GM21619 (cell line): ENCODE measurements around the gene SRMS.
"Not testable (repeated sequence)": the region's sequence is repeated elsewhere in the genome, so short reads cannot be mapped to it uniquely, and the experiment has no call there.

ENCODE experiments used
- ATAC-seq: cut with Tn5 transposase; IDR thresholded peaks from one replicate; pipeline ENCODE4 v1.9.1; 2021; ENCODE audit not compliant: unreplicated experiment

Gene SRMS

DNA sequence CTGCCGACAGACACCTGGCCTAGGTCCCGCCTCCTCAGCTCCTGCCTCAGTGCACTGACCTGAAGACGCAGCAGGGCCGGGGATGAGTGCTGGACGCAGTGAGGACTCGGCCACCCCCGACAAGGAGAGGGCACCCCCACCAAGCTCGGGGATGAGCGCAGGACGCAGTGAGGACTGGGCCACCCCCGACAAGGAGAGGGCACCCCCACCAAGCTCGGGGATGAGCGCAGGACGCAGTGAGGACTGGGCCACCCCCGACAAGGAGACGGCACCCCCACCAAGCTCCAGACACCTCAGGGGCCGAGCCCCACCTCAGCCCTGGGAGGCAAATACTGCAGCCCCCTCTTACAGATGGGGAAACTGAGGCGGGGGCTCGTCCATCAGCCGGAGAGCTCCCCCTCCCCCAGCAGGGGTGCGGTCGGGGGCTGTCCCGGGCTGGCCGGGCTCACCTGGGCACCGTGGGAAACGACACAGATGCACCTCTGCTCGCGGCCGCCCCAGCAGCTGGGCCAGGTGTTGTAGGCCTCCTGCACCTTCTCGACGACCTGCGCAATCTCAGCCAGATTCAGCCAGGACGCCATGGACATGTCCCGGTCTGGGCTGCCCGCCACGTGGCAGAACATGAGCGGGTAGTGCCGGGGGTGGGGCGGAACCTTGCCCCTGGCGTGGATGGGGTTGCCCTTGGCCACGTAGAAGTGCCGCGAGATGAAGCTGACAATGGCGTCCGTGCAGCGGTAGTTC is 19.0 kb upstream of the SRMS start:
- no peak for ATAC-seq

DNA sequence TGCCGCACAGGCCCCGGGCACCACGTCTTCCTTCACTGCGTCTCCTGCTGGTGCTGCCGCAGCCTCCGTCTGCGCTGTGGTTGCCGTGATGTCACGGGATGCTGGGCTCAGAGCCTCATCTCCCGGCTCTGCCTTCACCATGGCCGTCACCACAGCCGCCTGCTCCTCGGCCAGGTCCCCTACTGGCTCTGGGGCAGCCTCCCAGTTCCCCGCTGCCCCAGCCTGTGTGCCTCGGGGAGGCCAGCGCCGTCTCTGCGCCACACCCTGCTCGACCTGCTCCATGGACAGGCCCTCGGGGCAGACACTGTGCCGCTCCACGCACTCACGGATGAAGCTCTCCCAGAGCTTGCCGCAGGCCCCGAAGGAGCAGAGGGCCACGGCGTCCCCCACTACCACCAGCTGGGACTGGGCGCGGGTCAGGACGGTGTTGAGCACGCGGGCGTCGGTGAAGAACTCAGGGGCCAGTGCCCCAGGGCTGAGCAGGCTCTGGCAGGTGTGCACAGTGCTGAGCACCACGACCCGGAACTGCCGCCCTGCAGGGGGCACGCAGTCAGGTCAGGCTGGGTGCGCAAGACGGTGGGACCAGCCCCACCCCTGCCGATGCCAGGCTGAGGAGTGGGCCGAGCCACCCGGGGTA is 18.3 kb upstream of the SRMS start:
- no peak for ATAC-seq

DNA sequence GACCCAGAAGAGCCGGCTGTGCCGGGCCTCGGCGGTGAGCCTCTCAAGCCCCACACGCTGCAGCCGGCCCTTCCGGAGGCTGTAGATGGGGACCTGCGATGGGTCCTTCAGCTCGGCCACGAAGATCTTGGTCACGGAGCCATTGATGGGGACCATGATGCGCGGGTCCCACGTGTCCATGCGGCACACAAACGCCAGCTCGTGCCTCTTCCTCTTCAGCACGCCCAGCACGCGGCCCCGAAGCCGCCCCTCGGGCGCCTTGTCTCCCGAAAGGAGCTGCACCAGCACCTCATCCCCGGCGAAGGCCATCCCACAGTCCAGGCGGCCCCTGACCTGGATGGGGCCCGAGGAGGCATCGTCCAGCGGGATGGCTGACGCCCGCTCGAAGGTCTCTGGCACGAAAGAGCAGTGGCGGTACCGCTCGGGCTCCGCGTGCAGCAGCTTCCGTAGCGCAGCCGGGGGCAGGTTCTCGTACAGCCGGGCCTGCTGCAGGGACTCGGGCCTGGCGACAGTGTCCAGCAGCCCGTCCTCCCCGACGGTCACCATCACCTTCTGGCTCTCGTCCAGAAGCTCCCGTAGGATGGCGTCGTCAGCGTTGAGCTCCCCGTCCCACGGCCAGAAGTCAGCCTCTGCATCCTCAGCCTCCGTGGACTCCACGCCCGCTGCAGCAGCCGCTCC is 17.6 kb upstream of the SRMS start:
- ATAC-seq, result no peak

DNA sequence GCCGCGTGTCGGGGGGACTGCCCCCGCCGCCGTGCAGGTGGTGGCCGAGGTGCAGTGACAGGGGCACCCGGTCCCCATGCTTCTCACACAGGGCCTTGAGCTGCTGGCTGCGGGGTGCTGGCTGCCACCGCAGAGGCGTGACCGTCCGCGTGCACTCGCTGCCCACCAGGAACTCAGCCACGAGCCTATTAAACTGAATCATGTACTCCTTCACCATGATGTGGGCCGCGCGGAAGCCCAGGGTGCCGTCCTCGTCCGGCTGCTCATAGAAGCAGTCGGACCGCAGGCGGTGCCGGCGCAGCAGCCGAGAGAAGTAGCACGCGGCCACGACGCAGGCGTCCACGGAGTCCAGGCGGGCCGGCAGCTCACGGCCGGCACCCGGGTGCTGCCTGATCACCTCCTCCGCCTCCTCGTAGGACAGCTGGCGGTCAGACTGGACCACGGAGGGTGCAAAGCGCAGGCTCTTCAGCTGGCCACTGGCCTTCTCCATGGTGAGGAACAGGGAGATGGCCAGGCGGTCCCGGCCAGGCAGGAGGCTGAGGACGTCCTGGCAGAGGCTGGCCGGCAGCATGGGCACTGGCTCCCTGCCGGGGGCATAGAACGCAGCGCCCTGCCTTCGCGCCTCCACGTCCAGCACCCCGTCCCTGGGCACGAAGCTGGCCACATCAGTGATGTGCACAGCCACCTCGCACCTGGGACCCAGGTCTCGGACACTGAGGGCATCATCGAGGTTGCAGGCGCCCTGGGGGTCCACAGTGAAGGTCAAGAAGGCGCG is 16.7 kb upstream of the SRMS start:
- ATAC-seq, result no peak

GRCh38 chr20:63563225-63563935 is 15.8 kb upstream of the SRMS start:
- ATAC-seq, result no peak

- ATAC-seq, result peak; percentile 41
Observed at GRCh38 chr20:63562461-63563224, 15.1 kb upstream of the SRMS start.

DNA sequence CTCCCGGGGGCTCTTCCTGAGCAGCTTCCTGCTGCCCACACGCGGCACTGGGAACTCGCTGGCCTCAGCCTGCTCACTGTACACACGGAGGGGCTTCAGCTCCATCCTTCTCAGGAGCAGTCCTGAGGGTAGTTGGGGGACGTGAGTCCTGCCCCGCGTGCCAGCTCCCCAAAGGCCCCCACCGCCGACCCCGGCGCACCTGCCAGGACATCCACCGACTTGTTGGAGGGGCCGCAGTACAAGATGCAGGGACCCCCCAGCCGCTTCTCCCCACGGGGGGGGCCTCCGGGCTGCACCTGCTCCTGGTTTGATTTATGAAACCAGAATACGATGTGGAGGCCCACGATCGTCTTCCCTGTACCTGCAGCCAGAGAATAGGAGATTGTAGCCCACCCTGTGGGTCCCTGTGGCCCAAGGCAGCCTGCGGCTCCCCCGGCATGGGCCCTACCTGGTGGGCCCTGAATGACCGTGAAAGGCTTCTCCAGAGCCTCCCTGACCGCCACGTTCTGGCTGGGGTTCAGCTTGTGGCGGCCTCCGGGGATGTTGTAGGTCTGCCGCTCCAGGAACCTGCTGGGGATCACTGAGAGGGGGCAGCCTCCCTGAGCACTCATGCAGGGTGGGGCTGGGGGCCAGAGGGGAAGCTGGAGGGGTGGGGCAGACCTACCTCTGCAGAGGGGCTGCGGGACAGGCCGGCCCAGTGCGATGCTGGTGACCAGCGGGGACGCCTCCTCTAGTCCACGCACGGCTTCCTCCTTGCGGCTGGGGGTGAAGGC is 14.3 kb upstream of the SRMS start:
- ATAC-seq, result no peak

DNA sequence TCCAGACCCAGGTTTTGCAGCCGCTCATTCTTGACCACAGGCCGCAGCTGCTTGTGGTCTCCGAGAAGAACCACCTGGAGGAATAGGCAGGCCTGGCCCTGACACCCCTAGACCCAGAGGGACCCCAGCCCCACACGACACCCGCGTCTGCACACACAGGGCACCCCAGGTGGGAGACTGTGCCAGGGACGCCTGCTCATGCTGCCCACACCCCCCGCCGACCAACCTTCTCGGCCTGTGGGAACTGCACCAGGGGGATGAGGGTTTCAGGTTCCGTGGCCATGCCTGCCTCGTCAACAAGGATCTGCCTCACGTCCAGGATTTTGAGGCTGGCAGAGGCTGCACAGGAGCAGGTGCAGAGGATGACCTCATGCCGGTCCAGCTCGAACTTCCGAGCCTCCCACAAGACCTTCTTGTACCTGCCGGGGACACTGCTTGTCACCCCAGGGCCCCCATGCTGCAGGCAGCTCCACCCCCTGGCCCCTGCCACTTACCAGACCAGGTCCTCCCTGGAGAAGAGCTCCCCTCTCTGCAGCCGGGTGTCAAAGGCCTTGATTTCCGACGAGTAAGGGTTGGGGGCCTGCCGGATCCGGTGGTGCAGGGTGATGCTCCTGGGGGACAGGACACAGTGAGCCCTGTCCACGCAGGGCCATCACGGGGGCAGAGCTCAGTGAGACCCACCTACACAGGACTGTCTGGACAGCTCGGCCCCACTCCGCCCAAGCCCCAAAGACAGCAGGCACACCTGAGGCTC is 13.5 kb upstream of the SRMS start:
- no peak for ATAC-seq

DNA sequence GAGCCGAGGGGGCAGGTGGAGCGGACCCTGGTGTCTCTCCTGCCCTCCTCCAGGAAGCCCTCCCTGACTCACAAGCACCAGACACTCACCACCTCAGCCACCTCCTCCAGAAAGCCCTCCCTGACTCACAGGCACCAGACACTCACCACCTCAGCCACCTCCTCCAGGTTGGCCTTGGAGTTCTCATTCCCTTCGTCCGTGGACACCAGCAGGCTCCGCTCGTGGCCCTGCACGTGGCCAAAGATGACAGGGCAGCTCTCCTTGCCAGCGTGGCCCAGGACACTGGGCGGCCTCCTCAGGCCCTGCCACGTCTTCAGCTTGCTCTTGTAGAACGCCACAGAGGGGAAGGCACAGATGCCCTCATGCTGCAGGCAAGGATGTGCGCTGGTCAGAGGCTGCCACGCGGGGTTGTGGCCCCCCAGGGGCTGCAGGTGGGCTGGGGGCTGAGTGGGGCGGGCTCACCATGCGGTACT is 12.8 kb upstream of the SRMS start:
- ATAC-seq, result no peak

- not testable (repeated sequence) for ATAC-seq
Observed at GRCh38 chr20:63559485-63560332, 12.2 kb upstream of the SRMS start.

DNA sequence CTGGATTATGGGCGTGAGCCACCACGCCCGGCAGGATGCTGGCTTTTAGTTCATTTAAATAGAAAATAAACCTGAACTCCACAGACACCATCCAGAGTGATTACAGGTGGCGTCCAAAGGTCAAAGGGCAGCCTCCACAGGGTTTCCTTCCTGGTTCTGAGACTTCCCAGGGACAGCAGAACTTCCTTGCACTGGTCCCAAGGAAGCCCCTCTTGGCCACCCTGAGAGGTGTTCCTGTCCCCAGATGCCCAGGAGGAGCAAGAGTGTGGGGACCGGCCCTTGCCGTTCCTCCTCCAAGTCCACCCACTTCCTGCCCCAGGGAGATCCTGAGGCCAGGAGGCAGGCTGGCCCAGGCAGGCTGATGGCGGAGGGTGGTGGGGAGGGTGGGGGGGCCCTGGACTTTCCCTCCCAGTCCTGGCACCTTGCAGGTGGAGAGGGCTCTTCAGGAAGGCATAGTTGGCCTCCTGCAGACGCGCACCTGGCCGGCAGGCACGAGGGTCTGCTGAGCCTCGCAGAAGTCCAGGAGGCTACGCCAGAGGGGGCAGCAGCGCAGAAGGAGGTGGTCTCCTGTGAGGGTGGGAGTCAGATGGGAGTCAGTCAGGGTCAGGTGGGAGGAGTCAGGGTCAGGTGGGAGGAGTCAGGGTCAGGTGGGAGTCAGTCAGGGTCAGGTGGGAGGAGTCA is 11.4 kb upstream of the SRMS start:
- ATAC-seq, result no peak

- no peak for ATAC-seq
Observed at GRCh38 chr20:63557481-63557891, 9.9 kb upstream of the SRMS start.

GRCh38 chr20:63556873-63557478 is 9.4 kb upstream of the SRMS start:
- ATAC-seq, result no peak

DNA sequence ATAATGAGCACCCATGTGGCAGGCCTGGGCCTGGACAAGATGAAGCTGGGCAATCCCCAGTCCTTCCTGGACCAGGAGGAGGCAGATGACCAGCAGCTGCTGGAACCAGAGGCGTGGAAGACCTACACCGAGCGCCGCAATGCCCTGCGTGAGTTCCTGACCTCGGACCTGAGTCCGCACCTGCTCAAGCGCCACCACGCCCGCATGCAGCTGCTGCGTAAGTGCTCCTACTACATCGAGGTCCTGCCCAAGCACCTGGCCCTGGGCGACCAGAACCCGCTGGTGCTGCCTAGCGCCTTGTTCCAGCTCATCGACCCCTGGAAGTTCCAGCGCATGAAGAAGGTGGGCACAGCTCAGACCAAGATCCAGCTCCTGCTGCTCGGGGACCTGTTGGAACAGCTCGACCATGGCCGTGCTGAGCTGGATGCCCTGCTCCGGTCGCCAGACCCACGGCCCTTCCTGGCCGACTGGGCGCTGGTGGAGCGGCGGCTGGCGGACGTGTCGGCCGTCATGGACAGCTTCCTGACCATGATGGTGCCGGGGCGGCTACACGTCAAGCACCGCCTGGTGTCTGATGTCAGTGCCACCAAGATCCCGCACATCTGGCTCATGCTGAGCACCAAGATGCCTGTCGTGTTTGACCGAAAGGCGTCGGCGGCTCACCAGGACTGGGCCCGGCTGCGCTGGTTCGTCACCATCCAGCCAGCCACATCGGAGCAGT is 8.3 kb upstream of the SRMS start:
- no peak for ATAC-seq

- ATAC-seq, result no peak
Observed at GRCh38 chr20:63554361-63555278, 7.1 kb upstream of the SRMS start.
